Fibroblast of the aortic adventitia (primary cell): ENCODE data around the gene PCDHB6. TPM values are rescaled to one million over a fixed set of nuclear protein-coding genes. Genes with fewer than 3 reads are reported as not detected.
"Not testable (repeated sequence)": the region's sequence is repeated elsewhere in the genome, so short reads cannot be mapped to it uniquely, and the experiment has no call there.

Experiments
- DNase-seq: peaks from one replicate; pipeline ENCODE4 v3.0.0-alpha.2; 2010; ENCODE audit warnings: low read depth
- H3K4me3 ChIP-seq: 2 replicates; pipeline ENCODE4 v1.5.1; 2011; ENCODE audit warnings: low read depth, mild to moderate bottlenecking, control low read depth, low read length, moderate library complexity
- total RNA-seq: library from RNA; depleted of rRNA; stranded (reverse); fragments of >200 nt; gene quantifications from 2 replicates; pipeline ENCODE4 v1.2.3, GENCODE V29; 2012; ENCODE audit warnings: low replicate concordance
- TF ChIP-seq, protein P1 (sequence below): IDR thresholded peaks from 2 replicates; pipeline ENCODE4 v1.5.1; 2011; ENCODE audit warnings: mild to moderate bottlenecking, low read length, control low read depth, inconsistent platforms; ENCODE audit not compliant: insufficient read depth

Gene PCDHB6
- total RNA-seq, 1 donor, result 0.18 TPM

DNA sequence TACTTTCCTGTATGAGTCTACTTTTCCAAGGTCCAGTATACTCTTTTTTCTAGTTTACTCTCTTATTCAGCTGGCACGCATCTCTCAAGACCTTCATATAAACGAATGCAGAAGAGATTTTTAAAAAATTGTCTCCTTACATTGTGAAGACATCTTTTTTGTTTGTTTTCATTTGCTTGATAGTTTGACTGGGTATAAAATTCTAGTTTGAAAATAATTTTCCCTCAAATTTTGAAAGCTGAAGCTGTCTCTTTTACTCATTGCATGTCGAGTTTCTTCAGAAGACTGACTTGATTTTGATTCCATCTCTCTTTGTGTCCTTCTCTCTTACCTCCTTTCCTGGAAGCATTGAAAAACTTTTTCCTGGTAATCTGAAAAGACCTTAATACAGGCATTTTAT, 46.5 kb downstream of the PCDHB6 start:
- no peak overlapping the region for H3K4me3 ChIP-seq
- DNase-seq, result no peak
- TF ChIP-seq, protein P1, sequence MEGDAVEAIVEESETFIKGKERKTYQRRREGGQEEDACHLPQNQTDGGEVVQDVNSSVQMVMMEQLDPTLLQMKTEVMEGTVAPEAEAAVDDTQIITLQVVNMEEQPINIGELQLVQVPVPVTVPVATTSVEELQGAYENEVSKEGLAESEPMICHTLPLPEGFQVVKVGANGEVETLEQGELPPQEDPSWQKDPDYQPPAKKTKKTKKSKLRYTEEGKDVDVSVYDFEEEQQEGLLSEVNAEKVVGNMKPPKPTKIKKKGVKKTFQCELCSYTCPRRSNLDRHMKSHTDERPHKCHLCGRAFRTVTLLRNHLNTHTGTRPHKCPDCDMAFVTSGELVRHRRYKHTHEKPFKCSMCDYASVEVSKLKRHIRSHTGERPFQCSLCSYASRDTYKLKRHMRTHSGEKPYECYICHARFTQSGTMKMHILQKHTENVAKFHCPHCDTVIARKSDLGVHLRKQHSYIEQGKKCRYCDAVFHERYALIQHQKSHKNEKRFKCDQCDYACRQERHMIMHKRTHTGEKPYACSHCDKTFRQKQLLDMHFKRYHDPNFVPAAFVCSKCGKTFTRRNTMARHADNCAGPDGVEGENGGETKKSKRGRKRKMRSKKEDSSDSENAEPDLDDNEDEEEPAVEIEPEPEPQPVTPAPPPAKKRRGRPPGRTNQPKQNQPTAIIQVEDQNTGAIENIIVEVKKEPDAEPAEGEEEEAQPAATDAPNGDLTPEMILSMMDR, result no peak

DNA sequence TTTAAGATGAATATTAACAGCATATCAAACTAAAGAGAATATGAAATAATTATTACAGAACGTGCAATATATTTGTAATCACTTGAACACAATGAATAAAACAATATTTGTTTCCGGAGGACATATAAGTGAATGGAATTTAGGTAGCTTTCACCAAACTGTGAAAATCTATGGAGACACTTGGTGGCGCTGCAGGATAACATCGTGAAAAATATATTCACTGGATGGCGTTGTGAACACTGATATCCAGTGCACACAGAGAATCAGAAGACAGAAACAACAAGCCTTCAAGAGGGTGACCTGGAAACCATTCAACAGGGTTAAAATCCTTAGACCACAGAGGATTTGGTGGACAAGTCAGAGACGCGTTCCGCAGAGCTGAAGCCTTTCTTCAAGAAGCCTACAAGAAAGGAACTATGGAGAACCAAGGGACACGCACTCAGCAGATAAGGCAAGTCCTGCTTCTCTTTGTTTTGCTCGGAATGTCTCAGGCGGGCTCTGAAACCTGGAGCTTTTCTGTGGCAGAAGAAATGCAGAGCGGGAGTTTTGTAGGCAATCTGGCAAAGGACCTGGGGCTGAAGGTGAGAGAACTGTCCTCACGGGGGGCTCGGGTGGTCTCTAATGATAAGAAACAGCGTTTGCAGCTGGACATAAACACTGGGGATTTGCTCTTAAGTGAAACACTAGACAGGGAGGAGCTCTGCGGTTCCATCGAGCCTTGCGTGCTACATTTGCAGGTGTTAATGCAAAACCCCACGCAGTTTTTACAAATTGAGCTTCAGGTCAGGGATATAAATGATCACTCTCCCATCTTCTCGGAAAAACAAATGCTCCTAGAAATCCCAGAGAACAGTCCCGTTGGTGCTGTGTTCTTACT, 49.7 kb downstream of the PCDHB6 start, which contains the start of gene PCDHB11:
TSS of gene PCDHB11 (plus strand) at position 269 of the 877 bp plus-strand sequence. CDS start at position 417, 148 bp downstream.
- TF ChIP-seq, protein P1, result no peak
- H3K4me3 ChIP-seq, result no peak within 1 kb of the TSS
- DNase-seq, result no peak

DNA sequence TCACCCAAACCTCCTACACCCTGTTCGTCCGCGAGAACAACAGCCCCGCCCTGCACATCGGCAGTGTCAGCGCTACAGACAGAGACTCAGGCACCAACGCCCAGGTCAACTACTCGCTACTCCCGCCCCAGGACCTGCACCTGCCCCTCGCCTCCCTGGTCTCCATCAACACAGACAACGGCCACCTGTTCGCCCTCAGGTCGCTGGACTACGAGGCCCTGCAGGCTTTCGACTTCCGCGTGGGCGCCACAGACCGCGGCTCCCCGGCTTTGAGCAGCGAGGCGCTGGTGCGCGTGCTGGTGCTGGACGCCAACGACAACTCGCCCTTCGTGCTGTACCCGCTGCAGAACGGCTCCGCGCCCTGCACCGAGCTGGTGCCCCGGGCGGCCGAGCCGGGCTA, 51.3 kb downstream of the PCDHB6 start:
- not testable (repeated sequence) for H3K4me3 ChIP-seq, DNase-seq

DNA sequence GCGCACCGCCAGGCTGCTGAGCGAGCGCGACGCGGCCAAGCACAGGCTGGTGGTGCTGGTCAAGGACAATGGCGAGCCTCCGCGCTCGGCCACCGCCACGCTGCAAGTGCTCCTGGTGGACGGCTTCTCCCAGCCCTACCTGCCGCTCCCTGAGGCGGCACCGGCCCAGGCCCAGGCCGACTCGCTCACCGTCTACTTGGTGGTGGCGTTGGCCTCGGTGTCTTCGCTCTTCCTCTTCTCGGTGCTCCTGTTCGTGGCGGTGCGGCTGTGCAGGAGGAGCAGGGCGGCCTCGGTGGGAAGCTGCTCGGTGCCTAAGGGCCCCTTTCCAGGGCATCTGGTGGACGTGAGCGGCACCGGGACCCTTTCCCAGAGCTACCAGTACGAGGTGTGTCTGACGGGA, 51.8 kb downstream of the PCDHB6 start:
- not testable (repeated sequence) for DNase-seq, H3K4me3 ChIP-seq

Other genes starting within 250 kb of the PCDHB6 start
- 0.16 TPM in 1 of 2 replicates, not detected in the other for gene PCDHAC1, start 223.8 kb upstream of the PCDHB6 start, total RNA-seq
- 0.57 TPM in 1 of 2 replicates, not detected in the other for gene PCDHAC2, start 183.6 kb upstream of the PCDHB6 start, total RNA-seq
- not detected in 2 replicates for gene PCDHB1, start 98.7 kb upstream of the PCDHB6 start, total RNA-seq
- 0.36 and 0.82 TPM in 2 replicates for gene PCDHB2, start 55.4 kb upstream of the PCDHB6 start, total RNA-seq
- gene PCDHB3, start 49.6 kb upstream of the PCDHB6 start, total RNA-seq, result 0.27 and 0.74 TPM in 2 replicates
- 0.09 and 0.65 TPM in 2 replicates for gene PCDHB4, start 28.2 kb upstream of the PCDHB6 start, total RNA-seq
- gene PCDHB5, start 14.9 kb upstream of the PCDHB6 start, total RNA-seq, result 0.45 and 0.57 TPM in 2 replicates
- 0.63 and 0.98 TPM in 2 replicates for gene PCDHB7, start 22.6 kb downstream of the PCDHB6 start, total RNA-seq
- 0.16 and 0.27 TPM in 2 replicates for gene PCDHB8, start 27.7 kb downstream of the PCDHB6 start, total RNA-seq
- gene PCDHB16, start 32.3 kb downstream of the PCDHB6 start, total RNA-seq, result 0.25 and 0.36 TPM in 2 replicates
- gene PCDHB9, start 37.1 kb downstream of the PCDHB6 start, total RNA-seq, result 0.41 and 1.2 TPM in 2 replicates
- 0.36 and 0.41 TPM in 2 replicates for gene PCDHB10, start 42.3 kb downstream of the PCDHB6 start, total RNA-seq
- gene PCDHB11, start 49.6 kb downstream of the PCDHB6 start, total RNA-seq, result 0.08 and 0.27 TPM in 2 replicates
- gene PCDHB12, start 58.7 kb downstream of the PCDHB6 start, total RNA-seq, result 0.18 and 0.25 TPM in 2 replicates
- gene PCDHB13, start 63.9 kb downstream of the PCDHB6 start, total RNA-seq, result 0.27 and 0.65 TPM in 2 replicates
- 0.45 and 0.74 TPM in 2 replicates for gene PCDHB14, start 73.3 kb downstream of the PCDHB6 start, total RNA-seq
- gene PCDHB15, start 95.3 kb downstream of the PCDHB6 start, total RNA-seq, result 0.09 TPM in 1 of 2 replicates, not detected in the other
- gene SLC25A2, start 154.0 kb downstream of the PCDHB6 start, total RNA-seq, result 0.72 TPM in 1 of 2 replicates, not detected in the other
- gene TAF7, start 170.7 kb downstream of the PCDHB6 start, total RNA-seq, result 62.1 and 66.0 TPM in 2 replicates
- 0.90 and 1.4 TPM in 2 replicates for gene PCDHGA1, start 180.5 kb downstream of the PCDHB6 start, total RNA-seq
- 2.5 and 3.9 TPM in 2 replicates for gene PCDHGA2, start 188.7 kb downstream of the PCDHB6 start, total RNA-seq
- gene PCDHGA3, start 193.8 kb downstream of the PCDHB6 start, total RNA-seq, result 1.1 and 4.4 TPM in 2 replicates
- gene PCDHGB1, start 200.0 kb downstream of the PCDHB6 start, total RNA-seq, result 3.1 and 4.2 TPM in 2 replicates
- 3.7 and 9.9 TPM in 2 replicates for gene PCDHGA4, start 205.0 kb downstream of the PCDHB6 start, total RNA-seq
- gene PCDHGB2, start 209.9 kb downstream of the PCDHB6 start, total RNA-seq, result 1.3 and 5.7 TPM in 2 replicates
- 1.7 and 3.5 TPM in 2 replicates for gene PCDHGA5, start 214.1 kb downstream of the PCDHB6 start, total RNA-seq
- 7.7 and 9.6 TPM in 2 replicates for gene PCDHGB3, start 220.2 kb downstream of the PCDHB6 start, total RNA-seq
- gene PCDHGA6, start 223.8 kb downstream of the PCDHB6 start, total RNA-seq, result 3.9 and 7.4 TPM in 2 replicates
- 2.9 and 8.4 TPM in 2 replicates for gene PCDHGA7, start 232.7 kb downstream of the PCDHB6 start, total RNA-seq
- gene PCDHGB4, start 237.6 kb downstream of the PCDHB6 start, total RNA-seq, result 9.0 and 17.4 TPM in 2 replicates
- 2.5 and 3.8 TPM in 2 replicates for gene PCDHGA8, start 242.6 kb downstream of the PCDHB6 start, total RNA-seq
- 8.5 and 19.9 TPM in 2 replicates for gene PCDHGB5, start 247.9 kb downstream of the PCDHB6 start, total RNA-seq